SK-N-SH treated with all-trans-retinoic acid at 6 μM for 48 hours (cell line): ENCODE results near the gene BMP10.

ENCODE experiments used
- ATAC-seq: fragments of 200-7000 bp; cut with Tn5 transposase; 3 replicates; pipeline ENCODE4 v1.9.1; 2020; ENCODE audit warnings: mild to moderate bottlenecking, moderate library complexity
- ARNTL ChIP-seq: fragments of 450-650 bp; formaldehyde crosslinking; IDR thresholded peaks from 2 replicates; pipeline ENCODE4 v1.5.0; 2020; ENCODE audit warnings: low read depth, mild to moderate bottlenecking, moderate library complexity, borderline replicate concordance
- BACH2 ChIP-seq: fragments of 250-450 bp; sonication (Bioruptor Pico); IDR thresholded peaks from 2 replicates; pipeline ENCODE4 v1.9.0; 2021; ENCODE audit warnings: mild to moderate bottlenecking, borderline replicate concordance
- CREB5 ChIP-seq: fragments of 250-450 bp; sonication (Bioruptor Pico); IDR thresholded peaks from 2 replicates; pipeline ENCODE4 v1.5.1; 2020; ENCODE audit warnings: low read depth, mild to moderate bottlenecking, moderate library complexity
- CSDC2 ChIP-seq: fragments of 250-450 bp; sonication (Bioruptor Pico); IDR thresholded peaks from 2 replicates; pipeline ENCODE4 v1.5.0; 2020; ENCODE audit warnings: mild to moderate bottlenecking, moderate library complexity
- CSRNP3 ChIP-seq: fragments of 250-450 bp; sonication (Bioruptor Pico); IDR thresholded peaks from 2 replicates; pipeline ENCODE4 v1.5.1; 2021; ENCODE audit warnings: mild to moderate bottlenecking, moderate library complexity
- ESRRG ChIP-seq: fragments of 250-450 bp; sonication (Bioruptor Pico); IDR thresholded peaks from 2 replicates; pipeline ENCODE4 v1.6.1; 2021; ENCODE audit warnings: mild to moderate bottlenecking
- GLIS3 ChIP-seq: fragments of 250-450 bp; sonication (Bioruptor Pico); IDR thresholded peaks from 2 replicates; pipeline ENCODE4 v1.5.0; 2020; ENCODE audit warnings: mild to moderate bottlenecking, moderate library complexity
- ISL1 ChIP-seq: fragments of 250-450 bp; sonication (Bioruptor Pico); IDR thresholded peaks from 2 replicates; pipeline ENCODE4 v2.1.2; 2022; ENCODE audit warnings: mild to moderate bottlenecking, moderate library complexity
- OSR1 ChIP-seq: fragments of 250-450 bp; sonication (Bioruptor Pico); IDR thresholded peaks from 2 replicates; pipeline ENCODE4 v1.8.0; 2022; ENCODE audit warnings: moderate library complexity, mild to moderate bottlenecking, inconsistent platforms
- PATZ1 ChIP-seq: fragments of 250-450 bp; sonication (Bioruptor Pico); IDR thresholded peaks from 2 replicates; pipeline ENCODE4 v1.8.0; 2020; ENCODE audit warnings: mild to moderate bottlenecking, moderate library complexity, borderline replicate concordance
- POU6F1 ChIP-seq: fragments of 250-450 bp; sonication (Bioruptor Pico); IDR thresholded peaks from 2 replicates; pipeline ENCODE4 v1.8.0; 2021; ENCODE audit warnings: low read depth, mild to moderate bottlenecking, moderate library complexity, borderline replicate concordance
- PPARA ChIP-seq: fragments of 250-450 bp; sonication (Bioruptor Pico); IDR thresholded peaks from 2 replicates; pipeline ENCODE4 v1.5.0; 2020; ENCODE audit warnings: mild to moderate bottlenecking, borderline replicate concordance
- RARB ChIP-seq: fragments of 250-450 bp; sonication (Bioruptor Pico); IDR thresholded peaks from 2 replicates; pipeline ENCODE4 v1.8.0; 2021; ENCODE audit warnings: mild to moderate bottlenecking, moderate library complexity
- SNAI2 ChIP-seq: fragments of 250-450 bp; sonication (Bioruptor Pico); IDR thresholded peaks from 2 replicates; pipeline ENCODE4 v1.5.0; 2020; ENCODE audit warnings: mild to moderate bottlenecking, moderate library complexity
- TCF4 ChIP-seq: fragments of 250-450 bp; sonication (Bioruptor Pico); IDR thresholded peaks from 2 replicates; pipeline ENCODE4 v1.8.0; 2021; ENCODE audit warnings: mild to moderate bottlenecking, moderate library complexity, borderline replicate concordance
- TOX ChIP-seq: fragments of 250-450 bp; sonication (Bioruptor Pico); IDR thresholded peaks from 2 replicates; pipeline ENCODE4 v1.8.0; 2021; ENCODE audit warnings: mild to moderate bottlenecking, moderate library complexity, borderline replicate concordance
- TSHZ2 ChIP-seq: fragments of 250-450 bp; sonication (Bioruptor Pico); IDR thresholded peaks from 2 replicates; pipeline ENCODE4 v1.5.0; 2020; ENCODE audit warnings: mild to moderate bottlenecking, moderate library complexity
- ZC3H10 ChIP-seq: fragments of 250-450 bp; sonication (Bioruptor Pico); IDR thresholded peaks from 2 replicates; pipeline ENCODE4 v1.5.1; 2021; ENCODE audit warnings: mild to moderate bottlenecking, moderate library complexity
- ZFP3 ChIP-seq: fragments of 250-450 bp; sonication (Bioruptor Pico); IDR thresholded peaks from 2 replicates; pipeline ENCODE4 v1.5.0; 2020; ENCODE audit warnings: mild to moderate bottlenecking, moderate library complexity
- ZFP30 ChIP-seq: fragments of 450-650 bp; formaldehyde crosslinking; IDR thresholded peaks from 2 replicates; pipeline ENCODE4 v1.5.0; 2022; ENCODE audit warnings: mild to moderate bottlenecking, moderate library complexity
- ZNF565 ChIP-seq: fragments of 450-650 bp; formaldehyde crosslinking; conservative IDR thresholded peaks from 2 replicates; pipeline ENCODE4 v1.5.0; 2020; ENCODE audit warnings: low read depth, mild to moderate bottlenecking, moderate library complexity
- ZNF70 ChIP-seq: fragments of 450-650 bp; formaldehyde crosslinking; IDR thresholded peaks from 2 replicates; pipeline ENCODE4 v1.5.0; 2020; ENCODE audit warnings: mild to moderate bottlenecking, moderate library complexity
- ZNF8 ChIP-seq: fragments of 450-650 bp; formaldehyde crosslinking; IDR thresholded peaks from 2 replicates; pipeline ENCODE4 v1.5.0; 2020; ENCODE audit warnings: mild to moderate bottlenecking, moderate library complexity

Gene BMP10

GRCh38 chr2:68822207-68822872 lies 48.9 kb downstream of the BMP10 start:
- ATAC-seq: no peak
- TF ChIP-seq BACH2 (CRISPR knock-in tag): no peak
- no peak for TF ChIP-seq PPARA (CRISPR knock-in tag)
- no peak for TF ChIP-seq ZFP3
- TF ChIP-seq SNAI2 (CRISPR knock-in tag): no peak
- TF ChIP-seq, all 23 proteins: peak for 0

- no peak for ATAC-seq
- no peak for TF ChIP-seq ISL1 (CRISPR knock-in tag)
- TF ChIP-seq ARNTL: no peak
- no peak for TF ChIP-seq CREB5 (CRISPR knock-in tag)
- TF ChIP-seq PATZ1 (CRISPR knock-in tag): no peak
- TF ChIP-seq TSHZ2 (CRISPR knock-in tag): no peak
- no peak for TF ChIP-seq ZC3H10 (CRISPR knock-in tag)
- no peak for TF ChIP-seq PPARA (CRISPR knock-in tag)
- TF ChIP-seq ZNF8 (CRISPR knock-in tag): no peak
- TF ChIP-seq RARB (CRISPR knock-in tag): no peak
- no peak for TF ChIP-seq SNAI2 (CRISPR knock-in tag)
- no peak for TF ChIP-seq ZNF565 (CRISPR knock-in tag)
- TF ChIP-seq CSRNP3 (CRISPR knock-in tag): no peak
- no peak for TF ChIP-seq ZNF70 (CRISPR knock-in tag)
- TF ChIP-seq OSR1: no peak
- no peak for TF ChIP-seq TCF4 (CRISPR knock-in tag)
- TF ChIP-seq TOX (CRISPR knock-in tag): no peak
- TF ChIP-seq ZFP3: no peak
- TF ChIP-seq GLIS3: no peak
- TF ChIP-seq CSDC2 (CRISPR knock-in tag): no peak
- TF ChIP-seq ESRRG (CRISPR knock-in tag): no peak
Observed at GRCh38 chr2:68819556-68819955, 51.6 kb downstream of the BMP10 start.

GRCh38 chr2:68817306-68817705 lies 53.9 kb downstream of the BMP10 start:
- ATAC-seq: no peak
- TF ChIP-seq ESRRG (CRISPR knock-in tag) (no peak), ISL1 (CRISPR knock-in tag) (no peak), ARNTL (no peak), PATZ1 (CRISPR knock-in tag) (no peak), ZFP3 (no peak), ZNF565 (CRISPR knock-in tag) (no peak), POU6F1 (CRISPR knock-in tag) (no peak), BACH2 (CRISPR knock-in tag) (no peak), PPARA (CRISPR knock-in tag) (no peak), ZC3H10 (CRISPR knock-in tag) (no peak), TSHZ2 (CRISPR knock-in tag) (no peak), ZNF8 (CRISPR knock-in tag) (no peak), ZFP30 (no peak)
